GM23338 (cell line): ENCODE measurements around the gene MTCL1.

Experiments used
- CREB1 ChIP-seq: fragments of 250-450 bp; sonication (Bioruptor Pico); IDR thresholded peaks from 2 replicates; pipeline ENCODE4 v1.5.0; 2020; ENCODE audit warnings: low read depth, mild to moderate bottlenecking, moderate library complexity
- EZH2phosphoT487 ChIP-seq: fragments of 200-600 bp; sonication (generic); IDR thresholded peaks from one replicate; pipeline ENCODE4 v1.8.1; 2018; ENCODE audit warnings: antibody characterized with exemption; ENCODE audit not compliant: unreplicated experiment
- JUNB ChIP-seq: IDR thresholded peaks from one replicate; pipeline ENCODE4 v1.6.1; 2016; ENCODE audit warnings: antibody characterized with exemption; ENCODE audit not compliant: unreplicated experiment
- POLR2AphosphoS5 ChIP-seq: IDR thresholded peaks from 2 replicates; pipeline ENCODE4 v1.6.1; 2016; ENCODE audit warnings: antibody characterized with exemption, low read depth
- REST ChIP-seq: IDR thresholded peaks from one replicate; pipeline ENCODE4 v1.6.1; 2018; ENCODE audit warnings: antibody characterized with exemption; ENCODE audit not compliant: unreplicated experiment
- ZNF331 ChIP-seq: fragments of 250-450 bp; sonication (Bioruptor Pico); IDR thresholded peaks from 2 replicates; pipeline ENCODE4 v1.5.0; 2020; ENCODE audit warnings: low read depth, mild to moderate bottlenecking, moderate library complexity
- TF ChIP-seq, protein P1 (sequence below), 2 experiments: fragments of 200-600 bp in 1 of 2; sonication (generic) in 1 of 2; conservative IDR thresholded peaks; 2 replicates each; pipeline versions ENCODE4 v1.5.1 to v1.6.1; 2016 to 2017; ENCODE audit warnings: antibody characterized with exemption in 2 of 2, low read depth in 2 of 2, mild to moderate bottlenecking in 2 of 2, moderate library complexity in 1 of 2

- TF ChIP-seq, protein P1, sequence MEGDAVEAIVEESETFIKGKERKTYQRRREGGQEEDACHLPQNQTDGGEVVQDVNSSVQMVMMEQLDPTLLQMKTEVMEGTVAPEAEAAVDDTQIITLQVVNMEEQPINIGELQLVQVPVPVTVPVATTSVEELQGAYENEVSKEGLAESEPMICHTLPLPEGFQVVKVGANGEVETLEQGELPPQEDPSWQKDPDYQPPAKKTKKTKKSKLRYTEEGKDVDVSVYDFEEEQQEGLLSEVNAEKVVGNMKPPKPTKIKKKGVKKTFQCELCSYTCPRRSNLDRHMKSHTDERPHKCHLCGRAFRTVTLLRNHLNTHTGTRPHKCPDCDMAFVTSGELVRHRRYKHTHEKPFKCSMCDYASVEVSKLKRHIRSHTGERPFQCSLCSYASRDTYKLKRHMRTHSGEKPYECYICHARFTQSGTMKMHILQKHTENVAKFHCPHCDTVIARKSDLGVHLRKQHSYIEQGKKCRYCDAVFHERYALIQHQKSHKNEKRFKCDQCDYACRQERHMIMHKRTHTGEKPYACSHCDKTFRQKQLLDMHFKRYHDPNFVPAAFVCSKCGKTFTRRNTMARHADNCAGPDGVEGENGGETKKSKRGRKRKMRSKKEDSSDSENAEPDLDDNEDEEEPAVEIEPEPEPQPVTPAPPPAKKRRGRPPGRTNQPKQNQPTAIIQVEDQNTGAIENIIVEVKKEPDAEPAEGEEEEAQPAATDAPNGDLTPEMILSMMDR (conservative IDR thresholded peaks at IDR 0.05; ENCODE audit: low read depth in 2 of 2), result no peak
- TF ChIP-seq ZNF331 (CRISPR knock-in tag) (no peak), CREB1 (CRISPR knock-in tag) (no peak), EZH2phosphoT487 (no peak), JUNB (no peak), REST (no peak), POLR2AphosphoS5 (no peak)
Observed at GRCh38 chr18:8795586-8796325, 90.4 kb downstream of the MTCL1 start.
